GM12864 (cell line): Measurements from ENCODE around the gene CTNNA2.

Source experiments
- DNase-seq: peaks from one replicate; pipeline ENCODE4 v3.0.0-alpha.2; 2011; ENCODE audit warnings: low read depth
- H3K4me3 ChIP-seq: 2 replicates; pipeline ENCODE4 v1.5.1; 2011; ENCODE audit warnings: mild to moderate bottlenecking, low read depth, low read length, control low read depth
- TF ChIP-seq, protein P1 (sequence below): IDR thresholded peaks from 2 replicates; pipeline ENCODE4 v1.5.1; 2011; ENCODE audit warnings: low read depth, mild to moderate bottlenecking, moderate library complexity, low read length, control low read depth, inconsistent platforms; ENCODE audit errors: missing control alignments

The CTNNA2 gene

DNA sequence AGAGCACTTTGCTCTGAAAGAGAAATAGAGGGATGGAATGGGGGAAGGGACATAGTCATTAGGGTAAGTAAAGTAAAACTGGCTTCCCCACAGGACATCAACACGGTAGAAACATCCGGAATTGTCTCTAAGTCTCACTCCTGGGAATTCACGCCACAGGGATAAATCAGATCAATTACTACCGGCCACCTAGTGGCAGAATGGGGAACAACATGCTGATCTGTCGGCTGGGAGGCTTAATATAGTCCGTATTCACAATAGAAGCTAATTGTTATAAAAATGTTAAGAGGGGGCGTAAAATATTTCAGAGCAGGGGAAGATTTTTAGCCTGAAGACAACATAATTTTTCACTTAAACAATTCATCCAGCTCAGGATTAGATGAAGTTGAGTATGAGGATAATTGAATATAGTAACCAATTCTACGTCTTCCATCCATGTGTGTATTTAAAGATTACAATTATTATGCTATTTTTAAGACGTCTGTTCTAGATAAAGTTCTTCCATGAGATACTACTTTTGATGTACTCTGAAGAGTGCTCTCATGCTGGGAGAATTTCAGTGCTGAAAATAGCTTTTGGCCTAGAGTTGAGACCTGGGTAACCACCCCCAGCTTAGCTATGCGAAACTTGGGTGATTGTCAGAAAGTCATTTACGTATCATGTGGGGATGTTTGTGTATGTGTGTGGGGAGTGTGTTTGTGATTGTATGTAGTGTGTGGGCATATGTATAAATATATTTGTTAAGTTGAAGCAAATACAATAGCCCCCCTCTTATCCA is 726.0 kb downstream of the CTNNA2 start:
- no peak overlapping the region for H3K4me3 ChIP-seq
- no peak for DNase-seq
- TF ChIP-seq, protein P1, sequence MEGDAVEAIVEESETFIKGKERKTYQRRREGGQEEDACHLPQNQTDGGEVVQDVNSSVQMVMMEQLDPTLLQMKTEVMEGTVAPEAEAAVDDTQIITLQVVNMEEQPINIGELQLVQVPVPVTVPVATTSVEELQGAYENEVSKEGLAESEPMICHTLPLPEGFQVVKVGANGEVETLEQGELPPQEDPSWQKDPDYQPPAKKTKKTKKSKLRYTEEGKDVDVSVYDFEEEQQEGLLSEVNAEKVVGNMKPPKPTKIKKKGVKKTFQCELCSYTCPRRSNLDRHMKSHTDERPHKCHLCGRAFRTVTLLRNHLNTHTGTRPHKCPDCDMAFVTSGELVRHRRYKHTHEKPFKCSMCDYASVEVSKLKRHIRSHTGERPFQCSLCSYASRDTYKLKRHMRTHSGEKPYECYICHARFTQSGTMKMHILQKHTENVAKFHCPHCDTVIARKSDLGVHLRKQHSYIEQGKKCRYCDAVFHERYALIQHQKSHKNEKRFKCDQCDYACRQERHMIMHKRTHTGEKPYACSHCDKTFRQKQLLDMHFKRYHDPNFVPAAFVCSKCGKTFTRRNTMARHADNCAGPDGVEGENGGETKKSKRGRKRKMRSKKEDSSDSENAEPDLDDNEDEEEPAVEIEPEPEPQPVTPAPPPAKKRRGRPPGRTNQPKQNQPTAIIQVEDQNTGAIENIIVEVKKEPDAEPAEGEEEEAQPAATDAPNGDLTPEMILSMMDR = peak; percentile 71

DNA sequence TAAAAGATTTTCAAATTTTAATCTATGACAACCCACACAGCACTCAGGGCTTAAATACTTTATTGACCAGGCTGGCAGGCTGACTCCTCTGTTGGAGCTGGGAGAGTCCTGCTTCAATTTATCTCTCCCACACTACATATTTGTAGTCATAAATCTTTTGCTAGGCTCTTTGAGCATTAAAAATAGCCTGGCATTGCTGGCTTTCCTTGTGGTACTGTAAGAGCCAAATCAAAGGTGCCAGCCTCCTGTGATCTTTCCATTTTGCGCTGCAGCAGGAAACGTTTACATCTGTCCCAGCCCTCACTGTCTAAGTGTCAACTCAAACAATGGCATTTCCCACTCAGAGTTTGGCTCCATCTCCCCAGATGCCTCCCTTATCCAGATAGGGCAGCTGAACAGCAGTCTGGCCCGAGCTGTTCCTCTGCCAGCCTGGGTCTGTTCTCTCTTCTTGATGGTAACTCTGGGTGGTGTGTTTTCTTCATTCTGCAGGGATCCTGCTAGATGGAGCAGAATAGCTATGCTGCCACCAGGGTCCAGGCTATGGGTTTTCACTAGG is 729.6 kb downstream of the CTNNA2 start:
- TF ChIP-seq, protein P1 = no peak
- no peak for DNase-seq
- H3K4me3 ChIP-seq = no peak overlapping the region

GRCh38 chr2:80244905-80245584 is 732.2 kb downstream of the CTNNA2 start:
- TF ChIP-seq, protein P1 = no peak
- H3K4me3 ChIP-seq = no peak overlapping the region
- DNase-seq = no peak

GRCh38 chr2:80246534-80246933 is 733.7 kb downstream of the CTNNA2 start:
- DNase-seq = no peak
- H3K4me3 ChIP-seq = no peak overlapping the region
- TF ChIP-seq, protein P1 = no peak

DNA sequence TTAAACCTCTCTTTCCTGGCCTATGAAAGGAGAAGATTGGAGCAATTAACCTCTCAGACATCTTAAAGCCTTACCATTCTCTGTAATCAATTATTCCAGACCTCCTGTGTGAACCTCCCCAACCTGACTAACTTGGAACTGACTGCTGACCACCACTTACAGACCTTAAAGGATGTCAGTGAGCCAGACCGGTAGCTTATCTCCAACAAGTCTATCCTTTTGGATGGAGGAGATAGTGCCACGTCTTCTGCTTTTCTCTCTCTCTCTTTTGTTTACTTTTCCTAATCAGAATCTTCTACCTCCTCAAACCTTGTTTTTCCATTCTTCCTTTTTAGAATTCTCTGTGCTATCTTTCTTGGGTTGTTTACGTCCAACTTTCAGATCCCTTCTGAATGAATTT is 734.5 kb downstream of the CTNNA2 start:
- no peak for DNase-seq
- H3K4me3 ChIP-seq = no peak overlapping the region
- TF ChIP-seq, protein P1 = no peak

DNA sequence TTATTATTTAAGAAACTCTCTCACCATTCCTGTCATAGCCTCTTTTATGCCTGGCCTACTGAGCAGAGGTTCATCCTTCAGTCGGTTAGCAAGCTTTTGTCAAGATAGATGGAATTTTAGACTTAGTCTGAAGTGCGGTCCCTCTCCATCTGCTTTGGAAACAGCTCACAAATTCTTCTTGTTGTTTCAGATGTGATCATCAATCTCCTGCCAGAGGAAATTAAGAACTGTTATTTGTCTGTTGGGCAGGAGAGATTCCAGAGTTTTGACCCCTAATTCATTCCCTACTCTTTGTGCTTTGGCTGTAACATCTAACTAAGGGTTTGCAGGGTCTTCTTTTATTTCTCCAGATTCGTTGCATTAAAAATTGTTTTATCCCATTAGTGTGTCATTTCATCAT is 735.3 kb downstream of the CTNNA2 start:
- H3K4me3 ChIP-seq = no peak overlapping the region
- TF ChIP-seq, protein P1 = no peak
- DNase-seq = no peak
